K562 (cell line): Measurements from ENCODE around the gene SYNCRIP. TPM values are rescaled to one million over a fixed set of nuclear protein-coding genes. Genes with fewer than 3 reads are reported as not detected.
A peak's percentile ranks its signal among the peaks of the same experiment; 100 is the strongest.

Experiments
- ATAC-seq: fragments of 200-7000 bp; cut with Tn5 transposase; 3 replicates; pipeline ENCODE4 v1.9.1; 2020; ENCODE audit warnings: moderate library complexity
- BruUV-seq: library from RNA; stranded (reverse); fragments of 400-500 nt; replicated peaks from 2 replicates; lab custom pipeline; 2021; lab: Mats Ljungman, UMichigan
- CTCF ChIA-PET: fragments of 300-600 bp; formaldehyde crosslinking; extraction: SDS; loops from one replicate; lab custom pipeline; 2021; ENCODE audit warnings: low intra/inter-chr PET ratio; lab: Yijun Ruan, JAX
- POLR2A ChIA-PET: fragments of 300-600, 350-650 bp; sonication (Branson Sonifier 250); formaldehyde crosslinking; extraction: SDS; loops from one replicate; lab custom pipeline; 2021; ENCODE audit warnings: antibody characterized with exemption, inconsistent platforms; lab: Yijun Ruan, JAX
- DNase-seq, 4 experiments: peaks; one replicate each; pipeline versions ENCODE4 v3.0.0 to v3.0.0-alpha.2; 2011 to 2018; ENCODE audit warnings: low spot score in 3 of 4, mixed read lengths in 3 of 4; ENCODE audit errors: extremely low read depth in 1 of 4
- FAIRE-seq: peaks from 2 replicates; lab custom pipeline; 2011; peaks lifted over from hg19 to GRCh38; lab: Jason Lieb, UNC
- H2AFZ ChIP-seq: 2 replicates; pipeline ENCODE4 v1.6.0; 2011; ENCODE audit warnings: low read depth, low read length, control low read depth, inconsistent platforms
- H3K27ac ChIP-seq: fragments of 200-600 bp; 3 replicates; pipeline ENCODE4 v1.8.0; 2011; ENCODE audit warnings: low read depth, mild to moderate bottlenecking, control low read depth, inconsistent platforms, low read length, moderate library complexity, mixed read lengths; ENCODE audit errors: extremely low read depth
- H3K27me3 ChIP-seq, 2 experiments: fragments of 300-600 bp in 1 of 2; 2 replicates in 1 of 2; 3 replicates in 1 of 2; pipeline versions ENCODE4 v1.6.0 to v1.8.0; 2011; ENCODE audit warnings: inconsistent platforms in 2 of 2, low read length in 2 of 2, mild to moderate bottlenecking in 1 of 2, mixed read lengths in 1 of 2, moderate library complexity in 1 of 2; ENCODE audit not compliant: control insufficient read depth in 2 of 2, insufficient read depth in 2 of 2
- H3K36me3 ChIP-seq: fragments of 300-600 bp; 3 replicates; pipeline ENCODE4 v1.8.0; 2011; ENCODE audit warnings: mild to moderate bottlenecking, low read length, inconsistent platforms; ENCODE audit not compliant: control insufficient read depth, insufficient read depth
- H3K4me1 ChIP-seq, 2 experiments: fragments of 200-600 bp in 1 of 2; replicated peaks in 1 of 2; 2 replicates in 1 of 2; 3 replicates in 1 of 2; pipeline versions ENCODE4 v1.5.1 to v1.8.0; 2011; ENCODE audit warnings: inconsistent platforms in 2 of 2, low read length in 2 of 2, mild to moderate bottlenecking in 1 of 2, mixed read lengths in 1 of 2, moderate library complexity in 1 of 2; ENCODE audit not compliant: control insufficient read depth in 2 of 2, insufficient read depth in 2 of 2
- H3K4me2 ChIP-seq: 2 replicates; pipeline ENCODE4 v1.6.1; 2011; ENCODE audit warnings: low read length, control low read depth, inconsistent platforms, mixed read lengths; ENCODE audit not compliant: insufficient read depth
- H3K4me3 ChIP-seq: fragments of 200-600 bp; sonication (generic), shearing (Covaris generic); 2 replicates; pipeline ENCODE4 v1.5.1; 2016; ENCODE audit warnings: control low read depth, inconsistent platforms
- H3K79me2 ChIP-seq: fragments of 200-600 bp; 3 replicates; pipeline ENCODE4 v1.8.0; 2011; ENCODE audit warnings: low read length, inconsistent platforms; ENCODE audit not compliant: control insufficient read depth, insufficient read depth
- H3K9ac ChIP-seq, 2 experiments: 2 replicates each; pipeline versions ENCODE4 v1.6.0 to v1.6.1; 2011; ENCODE audit warnings: low read depth in 2 of 2, low read length in 2 of 2, control low read depth in 1 of 2, inconsistent platforms in 1 of 2, mild to moderate bottlenecking in 1 of 2, mixed read lengths in 1 of 2; ENCODE audit not compliant: insufficient read depth in 1 of 2
- H3K9me1 ChIP-seq: one replicate; pipeline ENCODE4 v1.6.0; 2011; ENCODE audit warnings: inconsistent platforms, mild to moderate bottlenecking, low read length, moderate library complexity; ENCODE audit not compliant: control insufficient read depth, insufficient read depth
- H3K9me3 ChIP-seq: replicated peaks from 2 replicates; pipeline ENCODE4 v1.5.1; 2011; ENCODE audit warnings: low read depth, low read length, inconsistent platforms; ENCODE audit not compliant: control insufficient read depth, insufficient read depth
- H4K20me1 ChIP-seq: replicated peaks from 2 replicates; pipeline ENCODE4 v1.6.1; 2011; ENCODE audit warnings: low read length, inconsistent platforms, mixed read lengths; ENCODE audit not compliant: control insufficient read depth, insufficient read depth
- CCNT2 ChIP-seq: IDR thresholded peaks from 2 replicates; pipeline ENCODE4 v1.6.1; 2011; ENCODE audit warnings: borderline replicate concordance, low read depth, mild to moderate bottlenecking, moderate library complexity, mixed read lengths, low read length; ENCODE audit not compliant: insufficient read length; ENCODE audit errors: extremely low read depth
- DPF2 ChIP-seq: fragments of 450-650 bp; IDR thresholded peaks from 2 replicates; pipeline ENCODE4 v1.6.1; 2016
- E2F6 ChIP-seq, 2 experiments: IDR thresholded peaks; 2 replicates each; pipeline ENCODE4 v1.6.1; 2011; ENCODE audit warnings: borderline replicate concordance in 1 of 2, control low read depth in 1 of 2, low read depth in 1 of 2, low read length in 1 of 2, mild to moderate bottlenecking in 1 of 2, mixed read lengths in 1 of 2, moderate library complexity in 1 of 2; ENCODE audit not compliant: insufficient read depth in 1 of 2, insufficient read length in 1 of 2, poor library complexity in 1 of 2, severe bottlenecking in 1 of 2; ENCODE audit errors: extremely low read depth in 1 of 2
- EP400 ChIP-seq: fragments of 450-650 bp; IDR thresholded peaks from 2 replicates; pipeline ENCODE4 v1.6.1; 2017; ENCODE audit warnings: antibody characterized with exemption, mild to moderate bottlenecking, moderate library complexity
- MGA ChIP-seq: fragments of 450-650 bp; IDR thresholded peaks from 2 replicates; pipeline ENCODE4 v1.6.1; 2016; ENCODE audit warnings: mild to moderate bottlenecking, moderate library complexity
- RCOR1 ChIP-seq, 2 experiments: IDR thresholded peaks; 2 replicates each; pipeline ENCODE4 v1.6.1; 2012; ENCODE audit warnings: low read depth in 2 of 2, low read length in 2 of 2, borderline replicate concordance in 1 of 2, improper control_type of control experiment in 1 of 2
- YY1 ChIP-seq, 3 experiments: IDR thresholded peaks; 2 replicates each; pipeline ENCODE4 v1.6.1; 2011; ENCODE audit warnings: low read length in 2 of 3, mild to moderate bottlenecking in 2 of 3, moderate library complexity in 2 of 3, borderline replicate concordance in 1 of 3, control low read depth in 1 of 3, low read depth in 1 of 3; ENCODE audit not compliant: insufficient read depth in 3 of 3, insufficient replicate concordance in 2 of 3, control insufficient read depth in 1 of 3, insufficient read length in 1 of 3; ENCODE audit errors: extremely low read depth in 1 of 3
- ZFPM2 ChIP-seq: fragments of 250-450 bp; sonication (Bioruptor Pico); IDR thresholded peaks from 2 replicates; pipeline ENCODE4 v1.5.1; 2022; ENCODE audit warnings: mild to moderate bottlenecking
- WGBS: fragments of 100-300 bp; shearing (Covaris generic); methylation state at CpG from one replicate; pipeline ENCODE4 v1.1.6; 2016; ENCODE audit warnings: low coverage, mixed read lengths; ENCODE audit not compliant: insufficient coverage; ENCODE audit errors: missing lambda C conversion rate; 5-methylcytosine and 5-hydroxymethylcytosine counted together
- in situ Hi-C: fragments of 300-500 bp; cut with MboI; formaldehyde crosslinking; loops from 4 replicates; pipeline ENCODE4 v1.15.0; 2018; ENCODE audit warnings: inconsistent platforms, mixed read lengths
- intact Hi-C: fragments of 100-400 bp; cut with micrococcal nuclease; formaldehyde crosslinking; loops from 2 replicates; pipeline ENCODE4 v1.14.2; 2022
- polyA plus RNA-seq, 8 experiments: library from polyadenylated mRNA; depleted of rRNA in 4 of 8; stranded (reverse) in 5 of 8; unstranded in 3 of 8; fragments of >200 nt; fragmentation: Nextera tagmentation in 2 of 8; fragmentation: Illumina TruSeq in 1 of 8; extraction: Ambion mirVana in 2 of 8; extraction: Trizol in 1 of 8; gene quantifications; 2 replicates each; pipeline versions ENCODE4 v1.2.1 to v1.2.3, GENCODE V29; 2011 to 2014; ENCODE audit warnings: inconsistent platforms in 1 of 8, missing spikeins in 1 of 8
- total RNA-seq, 7 experiments: library from RNA; depleted of rRNA in 6 of 7; stranded (reverse); fragments of >200 nt in 6 of 7; fragmentation: Illumina TruSeq in 2 of 7; extraction: Trizol in 2 of 7; gene quantifications; 2 replicates each; pipeline versions ENCODE4 v1.2.1 to v1.2.3, GENCODE V29; 2011 to 2021; ENCODE audit warnings: low replicate concordance in 1 of 7

SYNCRIP gene
- total and polyA plus RNA-seq, 9 of the 15 experiments (the other 6 are each of a cell fraction or from before 2014, with no cell fraction given), result 46.5 to 295 (median 140) TPM

- Histone ChIP-seq H2AFZ (peak overlapping the region; percentile 84), H3K9me1 (no peaks in the 10 kb centered on the region), H3K36me3 (peaks cover 27% of the 10 kb centered on the region), H3K27ac (peak overlapping the region; percentile 90), H3K4me3 (peak overlapping the region; percentile 63), H3K27me3 (no peaks in the 10 kb centered on the region), H3K79me2 (peaks cover 59% of the 10 kb centered on the region), H3K9ac (peak overlapping the region; percentile 44 to 93; a peak in 3 of 4 replicates), H3K4me2 (peak overlapping the region; percentile 89), H4K20me1 (peaks cover 29% of the 10 kb centered on the region), H3K4me1 (peaks cover 4 to 5% of the 10 kb centered on the region in 2 experiments; a peak in 4 of 5 replicates), H3K9me3 (no peaks in the 10 kb centered on the region)
- 0 out of 3 replicates have a peak, but pooled peaks have one; percentile 4 for ATAC-seq
- no TSS peak for BruUV-seq
- ChIA-PET POLR2A (no interaction called here), CTCF (no interaction called here)
- in situ Hi-C loops, result no loop called here
- FAIRE-seq, result peak; percentile 51
- WGBS, result 4% methylated on average over 7 of the region's 7 CpGs
- intact Hi-C loops, result no loop called here
- peak in 1 of 4 experiments; percentile 69 for DNase-seq
- TF ChIP-seq CCNT2 (no peak), RCOR1 (IDR thresholded peaks at IDR 0.05; ENCODE audit: borderline replicate concordance in 1 of 2, low read depth in 2 of 2, low read length in 2 of 2) (0 out of 4 replicates have a peak, but pooled peaks of 1 of the 2 experiments have one; percentile 9), YY1 (IDR thresholded peaks at IDR 0.05; ENCODE audit: borderline replicate concordance in 1 of 3, control insufficient read depth in 1 of 3, extremely low read depth in 1 of 3, insufficient read depth in 3 of 3, insufficient read length in 1 of 3, insufficient replicate concordance in 2 of 3, low read depth in 1 of 3, low read length in 2 of 3) (peak in 1 of 3 experiments; percentile 65), ZFPM2 (no peak), E2F6 (IDR thresholded peaks at IDR 0.05; ENCODE audit: borderline replicate concordance in 1 of 2, extremely low read depth in 1 of 2, insufficient read depth in 1 of 2, insufficient read length in 1 of 2, low read depth in 1 of 2, low read length in 1 of 2, poor library complexity in 1 of 2, severe bottlenecking in 1 of 2) (peak in 1 of 2 experiments; percentile 34), DPF2 (peak; percentile 27), MGA (peak; percentile 70), EP400 (peak; percentile 54)
Observed at GRCh38 chr6:85680388-85680787, 37.7 kb upstream of the SYNCRIP start.
